Activated T-cell treated with anti-CD3 and anti-CD28 coated beads for 1 hour (primary cell): ENCODE results near the gene RND3.

Experiments
- DNase-seq: peaks from one replicate; pipeline ENCODE4 v3.0.0-alpha.2; 2020; ENCODE audit warnings: low read depth

Gene RND3

GRCh38 chr2:150494234-150494945, 6.9 kb upstream of the RND3 start:
- DNase-seq: no peak

DNA sequence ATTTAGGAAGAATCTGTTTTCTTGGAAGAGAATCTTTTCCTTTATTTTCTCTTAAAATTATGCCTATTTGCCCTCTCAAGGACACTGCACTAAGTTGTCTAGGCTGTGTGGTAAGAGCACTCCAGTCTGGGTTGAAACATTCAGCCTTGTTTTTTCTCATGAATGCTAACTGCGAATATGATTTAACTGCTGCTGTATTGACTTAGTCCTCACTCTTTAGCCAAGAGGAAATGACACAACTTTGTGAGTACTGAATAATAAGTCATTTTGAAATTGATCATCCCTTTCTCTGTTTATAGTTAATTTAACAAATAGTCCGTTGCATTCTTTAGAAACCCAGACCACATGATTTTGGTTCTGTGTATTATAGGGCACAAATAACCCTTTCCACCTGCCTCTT, 4.5 kb upstream of the RND3 start:
- DNase-seq: no peak

DNA sequence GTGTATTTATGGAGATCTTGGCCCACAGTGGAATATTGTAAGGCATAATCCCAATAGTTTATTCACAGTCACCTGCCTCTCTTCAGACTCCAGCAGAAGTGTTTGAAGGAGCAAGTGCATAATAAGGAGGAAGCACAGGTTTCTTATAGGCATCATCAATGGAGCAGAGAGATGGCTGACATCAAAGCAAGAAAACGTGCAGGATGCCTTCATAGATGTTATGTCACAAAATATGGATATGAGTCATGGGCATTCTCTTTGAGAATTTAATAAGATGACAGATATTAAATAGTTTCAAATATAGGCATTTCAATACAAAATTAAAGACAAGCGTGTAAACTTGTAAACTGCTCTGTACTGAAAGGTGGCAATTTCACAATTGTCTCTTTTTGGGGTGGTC, 4.0 kb upstream of the RND3 start:
- DNase-seq: no peak

GRCh38 chr2:150490466-150490865, 3.0 kb upstream of the RND3 start:
- no peak for DNase-seq

DNA sequence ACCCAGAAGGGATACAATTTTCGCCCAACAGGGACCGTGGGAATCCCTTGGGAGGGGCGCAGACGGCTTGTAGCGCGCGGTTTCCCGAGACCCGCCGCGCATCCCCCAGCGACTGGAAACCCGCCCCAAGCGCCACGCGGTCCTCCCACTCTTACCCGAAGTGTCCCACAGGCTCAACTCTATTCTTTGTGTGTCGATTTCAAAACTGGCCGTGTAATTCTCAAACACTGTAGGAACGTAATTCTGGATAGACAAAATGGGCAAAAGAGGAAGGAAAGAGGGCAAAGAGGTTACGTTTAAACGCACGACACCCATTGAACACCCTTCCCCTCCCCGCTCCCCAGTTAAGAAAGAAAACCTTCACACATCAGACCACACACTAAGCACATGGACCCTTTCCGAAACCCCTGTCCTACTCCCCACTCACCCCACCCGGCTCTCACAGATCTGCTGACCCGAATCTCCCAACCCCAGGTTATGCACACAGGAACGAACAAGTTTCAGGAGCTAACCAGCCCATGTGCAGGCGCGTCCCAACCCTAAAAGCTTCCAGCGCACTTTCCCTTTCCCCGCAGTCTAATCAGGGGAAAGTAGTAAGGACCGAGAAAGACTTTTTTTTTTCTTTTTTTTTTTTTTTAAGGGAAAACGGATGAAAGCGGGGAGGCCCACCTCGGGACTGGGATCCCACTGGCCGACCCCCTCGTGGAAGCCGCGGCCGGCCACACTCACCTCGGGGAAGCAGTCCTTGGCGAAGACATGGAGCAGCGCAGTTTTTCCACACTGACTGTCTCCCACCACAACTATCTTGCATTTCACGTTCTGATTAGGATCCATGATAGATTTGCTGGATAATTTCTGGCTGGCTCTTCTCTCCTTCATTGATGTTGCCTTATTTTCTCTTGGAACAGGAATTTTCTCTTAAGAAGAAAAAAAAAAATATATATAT, 655 bp downstream of the RND3 start:
- no peak for DNase-seq

DNA sequence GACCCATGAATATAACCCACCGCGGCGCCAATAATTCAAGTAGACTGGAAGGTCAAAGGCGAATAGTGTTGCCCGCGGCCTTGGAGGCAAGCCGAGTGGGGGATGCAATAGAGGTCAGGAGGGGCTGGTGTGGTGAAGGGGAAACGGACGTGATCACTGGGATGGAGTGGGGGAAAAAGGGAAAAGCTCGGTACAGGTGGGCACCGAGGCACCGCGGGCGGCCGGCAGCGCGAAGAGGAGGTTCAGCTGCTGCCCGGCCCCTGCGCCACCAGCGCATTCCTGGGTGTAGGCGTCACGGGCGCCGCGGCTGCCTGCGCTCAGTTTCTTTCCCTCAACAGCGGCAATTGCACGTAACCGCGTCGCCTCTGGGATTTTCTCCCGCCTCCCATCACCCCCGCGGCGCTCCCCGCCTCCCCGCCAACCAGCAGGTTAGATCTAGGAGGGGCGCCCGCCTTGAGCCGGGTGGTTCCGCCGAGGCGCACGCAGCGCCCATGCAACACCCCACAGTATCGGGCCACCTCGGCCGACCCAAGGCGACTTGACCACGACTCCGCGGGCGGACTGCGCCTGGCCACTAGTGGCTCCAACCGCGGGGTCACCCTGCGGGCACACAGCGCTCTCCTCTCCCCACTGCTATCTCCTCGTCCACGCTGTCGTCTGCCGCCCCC, 1.5 kb downstream of the RND3 start:
- no peak for DNase-seq

DNA sequence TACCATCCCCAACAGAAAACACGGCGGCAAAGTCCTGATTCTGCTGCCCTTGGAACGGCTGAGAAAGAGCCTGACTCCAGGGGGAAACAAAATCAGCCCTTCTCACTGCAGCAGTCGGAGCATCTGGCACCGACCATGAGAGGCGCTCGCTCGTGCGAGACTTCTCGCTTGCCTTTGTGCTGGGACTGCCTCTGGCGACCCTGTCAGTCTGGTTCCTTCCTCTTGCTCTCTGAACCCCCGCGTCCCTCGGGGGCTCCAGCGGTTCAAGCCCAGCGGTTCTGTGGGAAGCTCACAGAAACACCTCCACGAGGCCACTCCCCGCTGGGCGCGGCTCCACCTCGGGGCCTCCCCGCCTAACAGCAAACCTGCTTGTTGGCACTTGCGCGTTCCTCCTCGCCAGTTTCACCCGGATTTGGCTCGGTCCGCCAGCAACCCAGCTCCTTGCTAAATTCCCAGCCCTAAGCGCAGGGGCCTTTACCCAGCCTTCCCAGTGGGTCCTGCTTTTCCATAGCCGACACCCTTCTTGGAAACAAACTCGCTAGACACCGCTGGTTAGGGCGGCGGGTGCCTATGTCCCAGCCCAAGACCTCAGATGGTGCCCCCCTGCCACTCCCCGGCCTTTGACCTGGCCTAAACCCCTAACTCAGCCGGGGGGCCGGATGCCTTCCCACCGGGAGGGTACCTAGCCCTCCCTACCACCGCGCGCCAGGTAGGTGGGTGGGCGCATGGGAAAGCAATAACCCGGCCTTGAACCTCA, 2.2 kb downstream of the RND3 start:
- no peak for DNase-seq

- DNase-seq: no peak
These were observed 2.9 kb downstream of the RND3 start for GRCh38 chr2:150484461-150485021.

DNA sequence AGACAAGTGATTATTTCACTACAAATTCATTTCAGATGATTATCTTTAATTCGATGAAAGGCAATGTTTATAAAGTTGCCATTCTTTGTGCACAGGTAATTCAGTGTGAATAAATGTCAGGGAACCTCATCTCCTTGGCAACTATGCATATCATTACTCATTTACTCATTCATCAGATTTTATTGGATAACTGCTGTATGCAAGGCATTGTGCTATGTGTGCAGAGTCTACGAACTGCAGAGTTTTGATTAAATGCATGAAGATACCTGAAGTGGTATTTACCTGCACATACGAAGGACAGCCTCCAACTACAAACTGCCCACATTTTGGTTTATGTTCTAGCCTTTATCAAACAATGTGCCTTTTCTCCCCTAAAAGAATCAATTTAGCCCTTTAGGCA, 3.5 kb downstream of the RND3 start:
- DNase-seq: no peak

DNA sequence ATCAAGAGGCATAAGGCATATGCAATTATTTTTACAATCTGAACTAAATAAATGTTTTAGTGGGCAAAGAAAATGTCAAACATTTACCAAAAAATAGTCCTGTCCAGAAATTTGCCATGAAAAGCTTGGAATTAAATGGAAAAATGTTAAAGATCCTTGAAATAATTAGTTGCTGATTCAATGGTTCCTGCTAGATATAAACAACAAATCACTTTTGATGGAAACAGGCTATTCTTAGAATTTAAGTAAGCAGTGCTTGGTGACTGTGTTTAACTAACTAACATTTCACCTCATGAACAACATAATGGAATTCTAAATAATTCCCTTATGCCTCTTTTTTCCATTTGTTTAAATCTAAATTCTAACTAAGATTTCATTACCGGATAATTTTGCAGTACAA, 3.9 kb downstream of the RND3 start:
- DNase-seq: no peak

DNA sequence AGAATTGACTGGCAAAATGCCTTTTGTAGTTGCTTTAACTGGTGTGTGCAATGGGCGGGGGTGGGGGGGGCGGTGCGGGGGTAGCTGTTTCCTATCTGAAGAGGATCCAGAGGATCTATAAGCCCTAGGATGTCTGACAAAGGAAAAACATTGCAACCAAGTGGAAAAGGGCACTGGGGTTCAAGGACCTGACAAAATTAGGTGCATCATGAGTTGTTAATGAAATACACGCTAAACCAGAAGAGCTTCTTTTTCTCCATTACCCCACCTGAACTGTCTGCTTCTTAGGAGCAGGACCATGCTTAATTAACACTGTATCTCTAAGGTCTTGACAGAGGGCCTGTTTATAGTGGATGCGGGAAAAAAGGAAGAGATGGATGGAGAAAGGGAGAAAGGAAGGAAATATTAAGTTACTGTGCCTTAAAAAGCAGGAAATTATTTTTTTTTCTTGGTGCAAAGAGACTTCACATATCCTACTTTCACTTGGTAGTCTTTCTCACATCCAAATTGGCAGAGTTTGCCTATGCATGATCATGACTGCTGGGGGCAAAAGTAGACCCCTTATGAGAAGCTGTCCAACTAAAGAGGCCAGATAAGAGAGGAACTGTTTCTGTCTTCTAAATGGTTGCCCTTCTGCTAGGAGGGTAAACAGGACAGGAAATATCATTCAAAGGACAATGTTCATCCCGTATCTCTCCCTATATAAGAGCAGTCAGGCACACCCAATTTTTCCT, 4.6 kb downstream of the RND3 start:
- no peak for DNase-seq

GRCh38 chr2:150482111-150482510, 5.4 kb downstream of the RND3 start:
- no peak for DNase-seq

GRCh38 chr2:150480971-150481830, 6.3 kb downstream of the RND3 start:
- DNase-seq: no peak

GRCh38 chr2:150480241-150480640, 7.2 kb downstream of the RND3 start:
- DNase-seq: no peak

DNA sequence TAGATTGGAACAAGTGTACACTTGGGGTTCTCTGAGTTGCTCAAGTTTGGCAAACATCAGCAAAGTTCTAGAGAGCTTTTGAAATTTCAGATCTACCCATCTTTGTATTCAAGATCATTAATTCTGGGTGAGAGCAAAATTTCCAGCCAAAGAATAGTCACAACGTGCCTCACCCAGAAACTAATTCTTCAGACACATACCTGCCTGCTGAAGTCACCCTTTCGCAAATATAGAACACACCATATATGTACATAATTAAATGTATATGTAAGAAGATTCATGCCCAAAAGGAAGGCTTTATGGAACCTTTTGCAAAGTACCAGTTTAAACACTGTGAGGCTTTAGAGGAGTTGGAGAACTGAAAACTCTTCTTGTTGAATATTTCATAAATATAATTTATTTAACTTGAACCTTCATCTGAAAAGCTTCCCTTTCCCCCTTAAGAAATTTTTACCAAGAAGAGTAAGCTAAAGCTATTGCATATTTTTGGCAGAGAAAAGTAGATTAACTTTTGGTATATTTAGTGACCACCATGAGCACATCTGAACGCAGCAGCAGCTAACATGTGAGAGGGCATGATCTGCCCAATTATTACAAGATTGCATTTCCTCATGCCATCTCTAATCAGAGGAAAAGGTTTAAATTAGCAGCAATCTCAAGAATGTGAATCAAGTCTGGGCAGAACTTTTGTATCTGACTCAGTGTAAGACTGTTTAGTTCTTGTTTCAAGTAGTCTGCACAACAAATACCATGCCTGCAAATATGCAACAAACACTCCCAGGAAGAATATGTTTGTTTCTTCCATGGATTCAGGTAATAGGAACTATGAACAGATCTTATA, 8.2 kb downstream of the RND3 start:
- no peak for DNase-seq

- no peak for DNase-seq
These were observed 9.1 kb downstream of the RND3 start for GRCh38 chr2:150478200-150478974.

DNA sequence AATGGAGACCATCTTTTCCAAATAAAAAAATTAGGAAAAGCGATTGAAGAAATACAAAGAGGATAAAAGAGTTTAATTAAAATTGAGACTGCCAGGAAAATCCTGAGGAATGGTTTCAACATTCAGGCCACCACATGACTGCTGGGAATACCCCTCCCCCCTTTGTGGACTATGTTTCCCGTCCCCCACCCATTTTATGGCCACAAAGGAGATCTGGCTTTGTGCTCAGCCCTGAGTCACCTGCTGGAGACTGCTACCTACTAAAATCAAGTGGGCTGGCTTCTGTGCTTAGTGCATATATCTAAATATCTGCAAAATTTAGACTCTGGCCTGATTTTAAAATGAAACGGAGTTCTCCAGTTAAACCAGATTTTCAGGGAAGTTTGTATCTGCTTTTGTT, 10.1 kb downstream of the RND3 start:
- no peak for DNase-seq

GRCh38 chr2:150476809-150477302, 10.6 kb downstream of the RND3 start:
- no peak for DNase-seq
